NCI-H1105 (cell line): ENCODE data around the gene RUFY4.
"Not testable (repeated sequence)": the region's sequence is repeated elsewhere in the genome, so short reads cannot be mapped to it uniquely, and the experiment has no call there.

Source experiments
- DNase-seq: peaks from one replicate; lab custom pipeline; 2025; lab: John Stamatoyannopoulos, UW

The RUFY4 gene

DNA sequence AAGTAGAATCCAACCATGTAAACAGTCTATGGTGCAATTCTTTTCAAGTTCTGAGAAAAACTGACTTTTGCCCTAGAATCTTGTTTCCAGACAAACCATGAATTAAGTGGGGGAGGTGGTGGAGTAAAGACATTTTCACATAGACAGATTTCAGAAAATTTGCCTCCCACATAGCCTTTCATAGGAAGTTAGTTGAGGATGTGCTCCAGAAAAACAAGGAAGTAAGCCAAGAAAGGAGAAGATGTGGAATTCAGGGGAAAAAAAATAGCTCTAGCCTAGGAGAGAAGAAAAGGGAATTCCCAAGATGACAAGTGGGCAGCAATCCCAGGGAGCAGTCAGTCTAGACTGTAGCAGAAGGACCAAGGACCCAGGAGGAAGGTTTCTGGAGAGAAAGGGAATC is 17.4 kb downstream of the RUFY4 start:
- no peak for DNase-seq

DNA sequence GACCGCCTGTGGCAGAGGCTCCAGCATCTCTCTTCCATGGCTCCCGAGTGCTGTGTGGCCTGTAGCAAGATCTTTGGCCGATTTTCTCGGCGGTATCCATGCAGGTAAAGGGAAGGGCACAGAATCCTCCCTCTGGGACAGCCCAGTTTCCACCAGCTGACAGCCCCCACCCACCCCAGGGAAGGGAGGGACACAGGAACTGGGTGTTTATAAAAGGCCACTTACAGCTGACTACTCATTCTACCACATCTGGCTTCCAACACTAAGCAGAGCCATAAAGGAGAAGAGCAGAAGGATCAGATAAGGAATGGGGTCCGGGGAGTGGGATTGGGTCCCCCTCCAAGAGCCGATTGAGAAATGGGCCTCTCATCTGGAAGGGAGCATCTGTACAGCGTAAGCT is 20.2 kb downstream of the RUFY4 start:
- no peak for DNase-seq

DNA sequence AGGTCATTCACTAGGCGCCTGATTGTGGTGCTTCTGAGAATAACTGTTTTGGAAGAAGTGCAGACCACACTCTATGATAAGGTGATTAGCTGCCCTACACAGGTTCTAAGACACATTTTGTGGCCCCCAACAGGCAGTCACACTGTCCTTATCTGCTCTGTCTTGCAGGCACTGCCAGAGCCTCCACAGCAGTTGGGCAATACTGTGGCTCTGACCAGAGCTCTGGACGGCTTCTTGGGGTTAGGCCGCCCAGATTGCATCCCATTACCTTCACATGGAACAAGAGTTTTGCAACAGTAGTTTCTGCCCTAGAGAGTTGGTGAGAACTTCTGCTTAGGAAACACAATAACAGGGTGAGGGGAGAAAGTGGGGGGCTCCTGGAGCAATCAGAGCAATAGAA is 22.7 kb downstream of the RUFY4 start:
- DNase-seq: no peak

DNA sequence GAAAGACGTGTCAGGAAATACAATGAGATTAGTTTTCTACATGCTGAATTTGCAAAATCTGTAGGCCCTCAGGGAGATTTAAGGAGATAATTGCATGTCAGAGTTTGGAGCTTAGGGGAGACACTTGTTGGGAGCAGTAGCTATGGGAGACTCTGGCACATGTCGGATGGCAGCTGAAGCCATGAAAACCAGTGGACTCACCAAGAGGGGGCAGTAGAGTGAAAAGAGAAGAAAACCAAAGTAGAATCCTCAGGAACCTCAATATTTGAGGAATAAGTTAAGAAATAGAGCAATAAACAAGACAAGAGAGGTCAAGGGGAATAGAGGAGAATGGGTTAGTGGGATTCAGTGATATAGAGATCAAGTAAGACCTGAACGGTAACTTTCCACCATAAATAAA is 24.8 kb downstream of the RUFY4 start:
- DNase-seq: no peak

DNA sequence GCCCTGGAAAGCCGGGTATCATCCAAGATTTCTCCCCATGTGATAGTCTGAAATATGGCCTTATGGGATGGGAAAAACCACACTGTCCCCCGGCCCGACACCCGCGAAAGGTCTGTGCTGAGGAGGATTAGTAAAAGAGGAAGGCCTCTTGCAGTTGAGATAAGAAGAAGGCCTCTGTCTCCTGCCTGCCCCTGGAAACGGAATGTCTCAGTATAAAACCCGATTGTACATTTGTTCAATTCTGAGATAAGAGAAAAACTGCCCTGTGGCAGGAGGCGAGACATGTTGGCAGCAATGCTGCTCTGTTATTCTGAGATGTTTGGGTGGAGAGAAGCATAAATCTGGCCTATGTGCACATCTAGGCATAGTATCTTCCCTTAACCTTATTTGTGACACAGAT is 26.8 kb downstream of the RUFY4 start:
- DNase-seq: no peak

DNA sequence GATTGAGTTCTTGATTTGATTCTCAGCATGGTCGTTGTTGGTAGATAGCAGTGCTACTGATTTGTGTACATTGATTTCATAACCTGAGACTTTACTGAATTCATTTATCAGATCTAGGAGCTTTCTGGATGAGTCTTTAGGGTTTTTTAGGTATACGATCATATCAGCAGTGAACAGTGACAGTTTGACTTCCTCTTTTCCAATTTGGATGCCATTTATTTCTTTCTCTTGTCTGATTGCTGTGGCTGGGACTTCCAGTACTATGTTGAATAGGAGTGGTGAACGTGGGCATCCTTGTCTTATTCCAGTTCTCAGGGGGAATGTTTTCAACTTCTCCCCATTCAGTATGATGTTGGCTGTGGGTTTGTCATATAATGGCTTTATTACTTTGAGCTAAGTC is 28.9 kb downstream of the RUFY4 start:
- DNase-seq: no peak

DNA sequence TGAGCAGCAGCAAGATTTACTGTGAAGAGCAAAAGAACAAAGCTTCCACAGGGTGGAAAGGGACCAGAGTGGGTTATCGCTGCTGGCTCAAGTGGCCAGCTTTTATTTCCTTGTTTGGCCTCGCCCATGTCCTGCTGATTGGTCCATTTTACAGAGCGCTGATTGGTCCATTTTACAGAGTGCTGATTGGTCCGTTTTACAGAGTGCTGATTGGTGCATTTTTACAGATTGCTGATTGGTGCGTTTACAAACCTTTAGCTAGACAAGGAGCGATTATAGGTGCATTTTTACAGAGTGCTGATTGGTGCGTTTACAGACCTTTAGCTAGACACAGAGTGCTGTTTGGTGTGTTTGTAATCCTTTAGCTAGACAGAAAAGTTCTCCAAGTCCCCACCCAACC is 39.8 kb downstream of the RUFY4 start:
- DNase-seq: not testable (repeated sequence)

DNA sequence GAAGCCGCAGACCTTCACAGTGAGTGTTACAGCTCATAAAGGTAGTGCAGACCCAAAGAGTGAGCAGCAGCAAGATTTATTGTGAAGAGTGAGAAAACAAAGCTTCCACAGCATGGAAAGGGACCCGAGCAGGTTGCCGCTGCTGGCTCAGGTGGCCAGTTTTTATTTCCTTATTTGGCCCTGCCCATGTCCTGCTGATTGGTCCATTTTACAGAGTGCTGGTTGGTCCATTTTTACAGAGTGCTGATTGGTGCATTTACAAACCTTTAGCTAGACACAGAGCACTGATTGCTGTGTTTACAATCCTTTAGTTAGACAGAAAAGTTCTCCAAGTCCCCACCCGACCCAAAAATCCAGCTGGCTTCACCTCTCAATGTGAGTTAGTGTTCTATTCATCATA is 52.7 kb downstream of the RUFY4 start:
- not testable (repeated sequence) for DNase-seq

DNA sequence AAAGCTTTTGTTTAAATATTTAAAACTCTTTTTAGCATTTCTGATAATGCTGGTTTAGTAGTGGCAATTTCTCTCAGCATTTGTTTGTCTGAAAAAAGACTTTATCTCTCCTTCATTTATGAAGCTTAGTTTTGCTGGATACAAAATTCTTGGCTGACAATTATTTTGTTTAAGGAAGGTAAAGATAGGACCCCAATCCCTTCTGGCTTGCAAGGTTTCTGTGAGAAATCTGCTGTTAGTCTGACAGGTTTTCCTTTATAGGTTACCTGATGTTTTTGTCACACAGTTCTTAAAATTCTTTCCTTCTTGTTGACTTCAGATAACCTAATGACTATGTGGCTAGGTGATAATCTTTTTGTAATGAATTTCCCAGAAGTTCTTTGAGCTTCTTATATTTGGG is 53.2 kb downstream of the RUFY4 start:
- not testable (repeated sequence) for DNase-seq

DNA sequence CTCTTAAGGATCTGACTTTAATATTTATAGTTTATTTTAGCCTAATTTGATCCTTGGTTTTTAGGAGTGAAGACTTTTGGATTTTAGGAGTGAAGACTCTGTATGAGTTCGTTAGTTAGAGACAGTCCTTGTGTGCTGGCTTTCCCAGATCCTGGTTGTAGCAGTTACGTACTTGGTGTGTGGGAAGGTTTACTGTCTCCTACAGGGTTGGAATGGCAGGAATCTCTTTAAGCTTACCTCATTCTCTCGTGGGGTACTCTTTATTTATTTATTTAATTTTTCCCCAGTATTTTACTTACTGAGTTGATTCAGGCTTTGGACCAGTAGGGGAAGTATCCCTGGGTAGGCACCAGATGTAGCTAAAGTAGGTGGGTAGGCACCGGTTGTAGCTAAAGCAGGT is 54.9 kb downstream of the RUFY4 start:
- DNase-seq: no peak

DNA sequence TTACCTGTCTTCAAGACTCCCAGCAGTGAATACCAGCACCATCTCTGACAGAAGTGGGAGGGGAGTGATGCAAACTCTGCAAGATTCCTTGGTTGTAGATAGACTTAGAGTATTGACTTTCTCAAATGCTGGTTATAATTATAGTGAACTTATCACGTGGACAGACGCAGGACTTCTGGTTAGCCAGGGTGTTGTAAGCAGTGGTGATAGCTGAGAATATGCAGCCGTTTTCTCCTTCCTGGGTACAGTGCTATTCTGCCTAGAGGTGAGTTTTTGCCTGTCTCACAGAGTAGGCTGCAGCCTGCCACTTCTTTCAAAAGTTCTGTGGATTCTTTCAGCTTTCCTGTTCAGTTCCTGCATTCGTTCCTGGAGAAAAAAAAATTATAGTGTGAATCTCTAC is 56.0 kb downstream of the RUFY4 start:
- no peak for DNase-seq

DNA sequence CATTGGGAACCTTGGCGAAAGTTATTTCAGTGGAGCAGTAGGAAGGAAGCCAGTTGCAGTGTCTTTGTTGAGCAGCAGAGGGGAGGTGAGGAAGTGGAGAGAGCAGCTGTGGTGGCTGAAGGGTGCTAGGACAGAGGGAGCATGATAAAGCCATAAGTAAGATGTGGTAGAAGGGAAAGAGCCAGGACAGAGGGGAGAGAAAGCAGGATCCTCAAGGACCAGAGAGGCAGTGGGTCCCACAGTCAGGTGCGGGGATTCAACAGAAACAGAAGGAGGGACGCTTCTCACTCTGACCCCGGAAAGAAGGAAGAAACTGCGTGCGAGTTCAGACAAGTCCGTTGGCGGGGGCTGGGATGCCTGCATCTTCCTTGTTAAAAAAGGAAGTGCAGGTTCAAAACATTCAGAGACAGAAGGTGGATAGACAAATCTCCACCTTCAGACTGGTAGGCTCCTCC is 56.6 kb downstream of the RUFY4 start, which contains the start of gene CXCR2:
Gene CXCR2, plus strand, starts transcription at position 403 of the 455 bp plus-strand sequence. CDS start 8,774 bp downstream, outside the sequence.
- DNase-seq: no peak

DNA sequence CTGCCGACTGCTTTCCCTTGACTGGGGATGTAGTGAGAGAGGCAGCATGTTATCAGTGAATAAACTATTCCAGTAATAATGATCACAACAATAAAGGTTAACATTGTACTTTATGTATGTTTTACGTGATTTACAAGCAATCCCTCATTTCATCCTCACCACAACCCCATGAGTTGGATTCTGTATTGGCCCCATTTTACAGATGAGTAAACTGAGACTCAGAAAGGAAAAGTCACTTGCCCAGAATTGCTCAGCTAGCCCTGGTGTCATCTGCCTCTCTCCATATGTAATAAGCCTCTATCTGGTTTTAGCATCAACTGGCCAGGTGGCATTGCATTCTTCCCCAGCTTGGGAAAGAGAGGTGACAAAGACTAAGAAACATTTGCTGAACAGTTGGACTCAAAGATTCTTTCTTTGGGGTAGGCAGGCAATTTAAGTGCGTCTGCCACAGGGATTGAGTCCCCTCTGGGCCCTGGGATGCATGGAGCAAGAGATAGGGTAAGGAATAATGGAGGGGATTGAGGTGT is 58.9 kb downstream of the RUFY4 start:
- DNase-seq: no peak

DNA sequence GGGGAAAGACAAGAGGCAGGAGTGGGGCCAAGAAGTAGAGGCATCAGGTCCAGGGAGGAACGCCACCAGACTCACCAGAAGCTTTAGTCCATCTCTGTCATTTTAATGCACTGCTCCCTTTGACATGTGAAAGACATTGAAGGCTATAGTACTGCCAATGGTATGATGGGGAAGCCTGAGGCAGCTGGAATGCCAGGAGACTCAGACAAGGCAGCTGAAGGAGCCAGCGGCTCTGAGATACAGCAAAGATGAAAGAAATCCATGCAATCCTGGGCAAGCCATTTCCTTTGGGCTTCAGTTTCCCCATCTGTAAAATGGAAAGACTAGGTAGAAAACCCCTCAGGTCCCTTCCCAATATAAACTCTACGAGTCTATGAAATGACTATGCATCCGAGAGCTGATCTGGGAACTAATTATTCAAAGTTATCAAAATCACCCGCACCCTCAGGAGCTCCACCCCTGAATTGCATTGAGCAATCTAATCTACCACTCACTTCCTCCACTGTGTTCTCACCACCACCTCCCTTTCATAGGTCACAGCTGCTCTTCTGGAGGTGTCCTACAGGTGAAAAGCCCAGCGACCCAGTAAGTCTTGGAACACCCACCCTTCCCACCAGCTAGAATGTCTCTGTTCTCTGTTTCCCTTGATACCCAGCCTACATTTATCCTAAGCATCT is 59.9 kb downstream of the RUFY4 start:
- DNase-seq: no peak

DNA sequence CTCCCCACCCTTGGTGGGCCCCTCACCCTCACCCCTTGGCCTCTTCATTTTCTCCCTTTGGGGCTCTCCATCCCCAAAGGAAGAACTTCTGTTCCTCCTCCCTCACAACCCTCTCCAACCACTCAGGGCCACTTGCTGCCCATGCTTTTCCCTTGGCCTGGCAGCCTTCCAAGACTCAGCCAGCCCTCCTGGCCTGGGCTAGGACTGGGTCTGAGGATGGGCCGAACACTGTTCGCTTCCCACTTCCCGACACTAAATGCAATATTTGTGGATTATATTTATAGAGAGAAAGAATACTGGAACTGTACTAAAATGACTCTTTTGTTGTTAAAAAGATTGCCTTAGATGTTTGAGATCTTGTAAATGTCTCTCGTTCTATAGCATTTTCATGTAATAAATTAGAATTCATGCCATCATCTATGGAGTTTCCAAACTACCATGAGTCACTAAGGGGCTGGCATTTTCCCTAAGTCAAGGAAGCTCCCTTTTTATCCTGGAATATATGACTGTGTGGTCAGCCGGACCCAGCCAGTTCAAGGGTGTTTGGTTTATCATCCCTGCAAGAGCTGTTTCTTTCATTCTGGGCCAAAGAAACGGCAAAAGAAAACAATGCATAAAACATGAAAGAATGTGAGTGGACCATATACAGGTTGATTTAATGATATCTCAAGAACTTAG is 60.5 kb downstream of the RUFY4 start:
- DNase-seq: no peak

DNA sequence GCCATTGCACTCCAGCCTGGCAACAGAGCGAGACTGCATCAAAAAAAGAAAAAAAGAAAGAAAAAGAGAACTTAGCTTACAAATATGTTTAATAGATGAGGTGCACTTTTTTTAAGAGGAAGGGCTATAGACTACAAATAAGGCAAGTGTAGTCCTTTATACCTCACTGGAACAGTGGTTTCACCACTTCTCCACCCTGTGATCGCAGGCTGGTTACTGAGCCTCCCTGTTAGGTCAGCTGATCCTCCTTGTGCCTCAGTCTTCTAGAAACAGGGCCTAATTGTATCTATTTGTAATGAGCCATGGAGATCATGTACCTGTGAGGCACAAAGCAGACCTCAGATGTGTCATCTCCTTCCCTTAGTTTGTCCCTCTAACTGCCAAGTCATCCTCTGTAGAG is 61.3 kb downstream of the RUFY4 start:
- DNase-seq: no peak

DNA sequence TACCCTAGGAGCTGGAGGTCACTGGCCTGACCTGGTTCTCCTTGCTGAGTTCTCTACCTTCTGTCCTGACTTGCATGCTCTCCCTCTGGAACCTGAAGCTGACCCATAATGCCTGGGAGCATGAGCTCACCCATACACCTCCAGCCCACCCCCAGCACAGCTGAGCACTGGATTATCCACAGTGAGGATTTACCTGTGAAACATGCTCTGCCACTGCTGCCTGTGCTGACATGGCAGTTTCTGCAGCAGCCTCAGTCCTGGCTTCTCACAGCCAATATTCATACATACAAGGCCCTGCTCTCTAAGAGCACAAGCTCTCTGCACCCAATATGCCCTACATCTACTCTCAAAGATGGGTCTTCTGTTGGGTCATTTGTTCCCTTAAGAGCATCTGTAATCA is 61.8 kb downstream of the RUFY4 start:
- no peak for DNase-seq

DNA sequence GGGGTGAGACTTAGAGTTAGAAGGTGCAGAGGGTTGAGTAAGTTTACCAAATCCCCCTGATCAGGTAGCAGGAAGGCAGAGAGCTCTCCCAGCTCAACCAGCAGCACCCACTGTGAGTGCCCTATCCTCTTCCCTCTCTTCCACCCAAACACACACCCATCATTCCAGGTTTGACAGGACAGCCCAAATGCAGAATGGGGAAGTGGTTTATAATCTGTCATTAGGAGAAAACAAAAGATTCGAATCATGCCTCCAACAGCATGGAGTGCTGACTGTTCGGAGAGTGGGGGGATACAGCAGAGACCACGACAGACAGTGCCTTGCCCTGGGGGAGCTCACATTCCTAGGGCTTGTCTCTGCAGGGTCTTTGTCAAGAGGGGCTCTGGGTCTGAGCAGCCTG is 68.5 kb downstream of the RUFY4 start:
- DNase-seq: no peak

DNA sequence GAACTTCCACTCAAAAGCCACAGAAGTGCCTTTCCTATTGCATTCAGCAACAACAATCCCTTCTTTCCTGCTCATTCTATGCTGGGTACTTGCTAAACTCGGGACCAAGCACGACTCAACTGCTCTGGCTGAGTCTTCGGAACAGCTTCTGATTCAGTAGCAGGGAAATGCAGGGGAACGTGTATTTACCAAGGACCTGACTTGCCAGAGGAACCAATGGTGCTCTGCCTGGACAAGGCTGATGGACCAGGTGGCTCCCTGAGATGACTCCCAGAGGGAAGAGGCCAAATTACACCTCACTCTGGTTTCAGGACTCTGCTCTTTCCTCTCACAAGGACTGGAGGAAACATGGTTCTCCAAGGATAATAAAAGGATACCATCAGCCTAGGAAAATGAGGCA is 69.0 kb downstream of the RUFY4 start:
- DNase-seq: no peak
